Transverse colon (tissue), 4 donors: ENCODE results near the gene FARP1. TPM values are rescaled to one million over a fixed set of nuclear protein-coding genes. Genes with fewer than 3 reads are reported as not detected.

ENCODE experiments used
- DNase-seq: peaks from one replicate; pipeline ENCODE4 v3.0.0-alpha.2; 2019
- H3K27ac ChIP-seq, 4 donors: fragments of 200-600 bp; sonication (generic); 2 replicates each; pipeline ENCODE4 v1.5.1; 2016 to 2018; ENCODE audit warnings: inconsistent platforms in 4 of 4
- H3K27me3 ChIP-seq: fragments of 200-600 bp; sonication (generic); 2 replicates; pipeline ENCODE4 v1.5.1; 2017; ENCODE audit warnings: inconsistent platforms
- H3K36me3 ChIP-seq, 4 donors: fragments of 200-600 bp; sonication (generic); 2 replicates each; pipeline ENCODE4 v1.5.1; 2017 to 2019; ENCODE audit warnings: inconsistent platforms in 4 of 4
- H3K4me1 ChIP-seq, 4 donors: fragments of 200-600 bp; sonication (generic); 2 replicates each; pipeline ENCODE4 v1.5.1; 2017 to 2020; ENCODE audit warnings: inconsistent platforms in 4 of 4
- H3K4me3 ChIP-seq, 4 donors: fragments of 200-600 bp; sonication (generic); 1 replicate in 1 of 4; 2 replicates in 3 of 4; pipeline versions ENCODE4 v1.5.1 to v1.6.1; 2017 to 2019; ENCODE audit warnings: inconsistent platforms in 4 of 4
- H3K9me3 ChIP-seq, 2 donors: fragments of 200-600 bp; sonication (generic); 2 replicates each; pipeline ENCODE4 v1.5.1; 2017 to 2019; ENCODE audit warnings: inconsistent platforms in 2 of 2
- CTCF ChIP-seq, 5 experiments: fragments of 200-600 bp in 3 of 5; fragments of 450-650 bp in 2 of 5; sonication (generic) in 3 of 5; IDR thresholded peaks; 1 replicate in 2 of 5; 2 replicates in 3 of 5; pipeline ENCODE4 v1.5.1; 2016 to 2017; ENCODE audit warnings: antibody characterized with exemption in 5 of 5, inconsistent platforms in 3 of 5, mild to moderate bottlenecking in 2 of 5, moderate library complexity in 1 of 5
- EP300 ChIP-seq: sonication (generic); formaldehyde crosslinking; IDR thresholded peaks from one replicate; pipeline ENCODE4 v1.6.1; 2017; ENCODE audit warnings: antibody characterized with exemption, low read depth
- POLR2A ChIP-seq: fragments of 450-650 bp; IDR thresholded peaks from one replicate; pipeline ENCODE4 v1.6.1; 2016; ENCODE audit warnings: antibody characterized with exemption, mild to moderate bottlenecking, moderate library complexity
- POLR2AphosphoS5 ChIP-seq, 3 donors: sonication (generic); formaldehyde crosslinking; IDR thresholded peaks; one replicate each; pipeline ENCODE4 v1.6.1; 2016; ENCODE audit warnings: antibody characterized with exemption in 3 of 3
- WGBS, 2 donors: methylation state at CpG; one replicate each; pipeline ENCODE4 v1.1.5; 2018; ENCODE audit warnings: low coverage in 1 of 2; 5-methylcytosine and 5-hydroxymethylcytosine counted together
- in situ Hi-C, 4 donors: fragments of 200-750 bp; cut with MboI; loops; one replicate each; pipeline versions ENCODE4 v1.15.0 to v1.15.1; 2017; ENCODE audit warnings: low sequenced_read_pairs in 3 of 4, low pct_ligation_motif_present in 1 of 4, low pct_unique_long_range_greater_than_20kb in 1 of 4
- intact Hi-C: fragments of 100-400 bp; cut with DNase I; formaldehyde crosslinking; loops from one replicate; pipeline ENCODE4 v1.15.1; 2023; ENCODE audit warnings: low total_unique reads
- total RNA-seq, 4 donors: library from RNA; depleted of rRNA; stranded (reverse); fragments of >200 nt; gene quantifications; one replicate each; pipeline ENCODE4 v1.1.0, GENCODE V29; 2016

The FARP1 gene
- total RNA-seq, 4 donors from 2014 or later = 32.8 to 41.8 (median 38.3) TPM

- Histone ChIP-seq H3K27me3 (no peaks in the 10 kb centered on the region), H3K9me3 (no peaks in the 10 kb centered on the region), H3K4me3 (no peak overlapping the region), H3K4me1 (no peaks in the 10 kb centered on the region), H3K27ac (no peak overlapping the region), H3K36me3 (no peaks in the 10 kb centered on the region)
- in situ Hi-C loops = no loop called here
- WGBS, 2 donors = 88 to 89% methylated on average over 5 to 7 of the region's 7 CpGs
- no peak for TF ChIP-seq EP300
- TF ChIP-seq POLR2AphosphoS5 (IDR thresholded peaks at IDR 0.05) = no peak
- TF ChIP-seq CTCF (IDR thresholded peaks at IDR 0.05) = no peak
- no peak for TF ChIP-seq POLR2A
- DNase-seq = no peak
- intact Hi-C loops = no loop called here
Measured at GRCh38 chr13:98098516-98098915, 44.4 kb upstream of the FARP1 start.

GRCh38 chr13:98099627-98100026, 43.3 kb upstream of the FARP1 start:
- no peak for DNase-seq
- intact Hi-C loops (no loop called here), in situ Hi-C loops (no loop called here)
- 80 to 94% methylated on average over 2 to 4 of the region's 4 CpGs for WGBS, 2 donors
- H3K27ac ChIP-seq = no peak overlapping the region
- TF ChIP-seq CTCF (IDR thresholded peaks at IDR 0.05) (no peak), POLR2AphosphoS5 (IDR thresholded peaks at IDR 0.05) (no peak), POLR2A (no peak), EP300 (no peak)
- no peaks in the 10 kb centered on the region for H3K27me3 ChIP-seq
- no peak overlapping the region for H3K4me3 ChIP-seq
- no peaks in the 10 kb centered on the region for H3K4me1 ChIP-seq
- H3K36me3 ChIP-seq = no peaks in the 10 kb centered on the region
- H3K9me3 ChIP-seq = no peaks in the 10 kb centered on the region

GRCh38 chr13:98100481-98100880, 42.4 kb upstream of the FARP1 start:
- Histone ChIP-seq H3K36me3 (no peaks in the 10 kb centered on the region), H3K4me3 (no peak overlapping the region), H3K27me3 (no peaks in the 10 kb centered on the region), H3K9me3 (no peaks in the 10 kb centered on the region), H3K4me1 (no peaks in the 10 kb centered on the region), H3K27ac (no peak overlapping the region)
- in situ Hi-C loops = no loop called here
- no peak for DNase-seq
- intact Hi-C loops = no loop called here
- WGBS, 2 donors = 89 to 98% methylated on average over 6 to 10 of the region's 10 CpGs
- TF ChIP-seq CTCF (IDR thresholded peaks at IDR 0.05) (no peak), EP300 (no peak), POLR2AphosphoS5 (IDR thresholded peaks at IDR 0.05) (no peak), POLR2A (no peak)

- H3K9me3 ChIP-seq = no peaks in the 10 kb centered on the region
- intact Hi-C loops (no loop called here), in situ Hi-C loops (no loop called here)
- H3K27ac ChIP-seq = no peak overlapping the region
- WGBS, 2 donors = 86 to 88% methylated on average over 1 to 2 of the region's 2 CpGs
- no peak overlapping the region for H3K4me3 ChIP-seq
- DNase-seq = no peak
- no peaks in the 10 kb centered on the region for H3K27me3 ChIP-seq
- no peaks in the 10 kb centered on the region for H3K4me1 ChIP-seq
- no peak for TF ChIP-seq EP300
- no peaks in the 10 kb centered on the region for H3K36me3 ChIP-seq
Measured at GRCh38 chr13:98103531-98103930, 39.4 kb upstream of the FARP1 start.
